ENCODE data around the gene CAPZA3. TPM values are rescaled to one million over a fixed set of nuclear protein-coding genes. Genes with fewer than 3 reads are reported as not detected.

The CAPZA3 gene
- total RNA-seq, 1 donor from 2014 or later, result not detected

GRCh38 chr12:18703911-18704310 lies 34.0 kb upstream of the CAPZA3 start:
- H3K4me1 Mint-ChIP-seq, result peaks cover 14% of the 10 kb centered on the region
- peaks cover 9% of the 10 kb centered on the region for H3K9me3 Mint-ChIP-seq
- Histone ChIP-seq H3K4me1 (peaks cover 14% of the 10 kb centered on the region), H3K27ac (peak overlapping the region; percentile 15), H2AFZ (replicated peaks) (peak overlapping the region; percentile 85), H3K4me2 (peak overlapping the region; percentile 28), H3K36me3 (no peaks in the 10 kb centered on the region), H3F3A (ENCODE audit: low read depth) (no peaks in the 10 kb centered on the region), H3K9ac (no peak overlapping the region), H3K27me3 (no peaks in the 10 kb centered on the region), H3K4me3 (no peak overlapping the region), H4K20me1 (ENCODE audit: low read depth) (no peaks in the 10 kb centered on the region), H3K9me3 (ENCODE audit: low read depth) (peaks cover 7% of the 10 kb centered on the region), H3K79me2 (ENCODE audit: low read depth) (no peaks in the 10 kb centered on the region)
- no peaks in the 10 kb centered on the region for H3K27me3 Mint-ChIP-seq (ENCODE audit: insufficient read depth, low read depth)
- no peak for DNase-seq (ENCODE audit: low spot score)
- peak overlapping the region; percentile 2 for H3K27ac Mint-ChIP-seq
- TF ChIP-seq EZH2phosphoT487 (IDR thresholded peaks at IDR 0.05) (no peak), CTCF (IDR thresholded peaks at IDR 0.05) (no peak), EZH2 (IDR thresholded peaks at IDR 0.05) (no peak)
- H3K4me3 Mint-ChIP-seq, result no peak overlapping the region
- H3K36me3 Mint-ChIP-seq, result no peaks in the 10 kb centered on the region

GRCh38 chr12:18706798-18707197 lies 31.1 kb upstream of the CAPZA3 start:
- H3K36me3 ChIP-seq, result no peaks in the 10 kb centered on the region
- H3K4me3 ChIP-seq, result no peak overlapping the region
- no peak overlapping the region for H2AFZ ChIP-seq (replicated peaks)
- Mint-ChIP-seq H3K4me3 (no peak overlapping the region), H3K4me1 (peaks cover 10% of the 10 kb centered on the region), H3K27ac (no peak overlapping the region), H3K9me3 (peaks cover 15% of the 10 kb centered on the region), H3K27me3 (ENCODE audit: insufficient read depth, low read depth) (no peaks in the 10 kb centered on the region), H3K36me3 (no peaks in the 10 kb centered on the region)
- H3K9ac ChIP-seq, result no peak overlapping the region
- no peak for DNase-seq (ENCODE audit: low spot score)
- H3K79me2 ChIP-seq (ENCODE audit: low read depth), result no peaks in the 10 kb centered on the region
- H3K4me1 ChIP-seq, result peaks cover 14% of the 10 kb centered on the region
- no peak overlapping the region for H3K4me2 ChIP-seq
- peaks cover 12% of the 10 kb centered on the region for H3K9me3 ChIP-seq (ENCODE audit: low read depth)
- H3K27me3 ChIP-seq, result no peaks in the 10 kb centered on the region
- H3K27ac ChIP-seq, result no peak overlapping the region
- no peaks in the 10 kb centered on the region for H3F3A ChIP-seq (ENCODE audit: low read depth)
- TF ChIP-seq EZH2 (IDR thresholded peaks at IDR 0.05) (no peak), EZH2phosphoT487 (IDR thresholded peaks at IDR 0.05) (no peak), CTCF (IDR thresholded peaks at IDR 0.05) (no peak)
- no peaks in the 10 kb centered on the region for H4K20me1 ChIP-seq (ENCODE audit: low read depth)

- no peak overlapping the region for H3K4me2 ChIP-seq
- no peaks in the 10 kb centered on the region for H3K4me1 ChIP-seq
- no peak for DNase-seq (ENCODE audit: low spot score)
- H3K27me3 Mint-ChIP-seq (ENCODE audit: insufficient read depth, low read depth), result no peaks in the 10 kb centered on the region
- H3K4me3 Mint-ChIP-seq, result no peak overlapping the region
- peaks cover 5% of the 10 kb centered on the region for H3K9me3 Mint-ChIP-seq
- no peaks in the 10 kb centered on the region for H4K20me1 ChIP-seq (ENCODE audit: low read depth)
- H3K4me3 ChIP-seq, result no peak overlapping the region
- H3K27me3 ChIP-seq, result no peaks in the 10 kb centered on the region
- no peak overlapping the region for H3K27ac Mint-ChIP-seq
- H3K79me2 ChIP-seq (ENCODE audit: low read depth), result no peaks in the 10 kb centered on the region
- no peaks in the 10 kb centered on the region for H3K36me3 ChIP-seq
- no peak overlapping the region for H2AFZ ChIP-seq (replicated peaks)
- no peak overlapping the region for H3K9ac ChIP-seq
- H3K27ac ChIP-seq, result no peak overlapping the region
- TF ChIP-seq EZH2 (IDR thresholded peaks at IDR 0.05) (no peak), CTCF (IDR thresholded peaks at IDR 0.05) (no peak), EZH2phosphoT487 (IDR thresholded peaks at IDR 0.05) (no peak)
- H3K36me3 Mint-ChIP-seq, result no peaks in the 10 kb centered on the region
- H3K9me3 ChIP-seq (ENCODE audit: low read depth), result no peaks in the 10 kb centered on the region
- no peaks in the 10 kb centered on the region for H3K4me1 Mint-ChIP-seq
- no peaks in the 10 kb centered on the region for H3F3A ChIP-seq (ENCODE audit: low read depth)
Observed at GRCh38 chr12:18716236-18716635, 21.7 kb upstream of the CAPZA3 start.
